Keratinocyte (primary cell): ENCODE results near the gene CAMP.
"Not testable (repeated sequence)": the region's sequence is repeated elsewhere in the genome, so short reads cannot be mapped to it uniquely, and the experiment has no call there.

ENCODE experiments used
- EZH2 ChIP-seq: IDR thresholded peaks from one replicate; pipeline ENCODE4 v1.6.1; 2012; ENCODE audit warnings: inconsistent platforms, mild to moderate bottlenecking, low read length, moderate library complexity
- TF ChIP-seq, protein P1 (sequence below), 3 experiments: IDR thresholded peaks in 1 of 3; conservative IDR thresholded peaks in 1 of 3; optimal IDR thresholded peaks in 1 of 3; 2 replicates in 2 of 3; 3 replicates in 1 of 3; pipeline versions ENCODE3 to v1.5.1; 2011; ENCODE audit warnings: low read length in 3 of 3, mild to moderate bottlenecking in 3 of 3, moderate library complexity in 2 of 3, control low read depth in 1 of 3, inconsistent platforms in 1 of 3; ENCODE audit not compliant: insufficient read depth in 2 of 3; ENCODE audit errors: extremely low read depth in 1 of 3

DNA sequence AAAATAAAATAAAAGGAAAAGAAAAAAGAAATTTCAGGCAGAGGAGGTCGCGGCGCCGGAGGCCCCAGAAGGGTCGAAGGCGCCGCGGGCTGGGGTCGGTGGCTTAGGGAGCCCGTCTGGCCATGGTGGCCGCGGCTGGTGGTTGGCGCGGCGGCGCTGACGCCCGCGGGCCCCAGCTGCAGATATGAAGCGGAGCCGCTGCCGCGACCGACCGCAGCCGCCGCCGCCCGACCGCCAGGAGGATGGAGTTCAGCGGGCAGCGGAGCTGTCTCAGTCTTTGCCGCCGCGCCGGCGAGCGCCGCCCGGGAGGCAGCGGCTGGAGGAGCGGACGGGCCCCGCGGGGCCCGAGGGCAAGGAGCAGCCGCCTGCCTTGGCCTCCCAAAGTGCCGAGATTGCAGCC, 12.8 kb upstream of the CAMP start:
- TF ChIP-seq, protein P1, sequence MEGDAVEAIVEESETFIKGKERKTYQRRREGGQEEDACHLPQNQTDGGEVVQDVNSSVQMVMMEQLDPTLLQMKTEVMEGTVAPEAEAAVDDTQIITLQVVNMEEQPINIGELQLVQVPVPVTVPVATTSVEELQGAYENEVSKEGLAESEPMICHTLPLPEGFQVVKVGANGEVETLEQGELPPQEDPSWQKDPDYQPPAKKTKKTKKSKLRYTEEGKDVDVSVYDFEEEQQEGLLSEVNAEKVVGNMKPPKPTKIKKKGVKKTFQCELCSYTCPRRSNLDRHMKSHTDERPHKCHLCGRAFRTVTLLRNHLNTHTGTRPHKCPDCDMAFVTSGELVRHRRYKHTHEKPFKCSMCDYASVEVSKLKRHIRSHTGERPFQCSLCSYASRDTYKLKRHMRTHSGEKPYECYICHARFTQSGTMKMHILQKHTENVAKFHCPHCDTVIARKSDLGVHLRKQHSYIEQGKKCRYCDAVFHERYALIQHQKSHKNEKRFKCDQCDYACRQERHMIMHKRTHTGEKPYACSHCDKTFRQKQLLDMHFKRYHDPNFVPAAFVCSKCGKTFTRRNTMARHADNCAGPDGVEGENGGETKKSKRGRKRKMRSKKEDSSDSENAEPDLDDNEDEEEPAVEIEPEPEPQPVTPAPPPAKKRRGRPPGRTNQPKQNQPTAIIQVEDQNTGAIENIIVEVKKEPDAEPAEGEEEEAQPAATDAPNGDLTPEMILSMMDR (optimal IDR thresholded peaks at IDR 0.05 in 1 of 3, IDR thresholded peaks at IDR 0.05 in 1 of 3, conservative IDR thresholded peaks at IDR 0.05 in 1 of 3; ENCODE audit: extremely low read depth in 1 of 3, insufficient read depth in 2 of 3, low read length in 3 of 3), result not testable (repeated sequence)
- not testable (repeated sequence) for TF ChIP-seq EZH2
